Dermis microvascular lymphatic vessel endothelial cell (primary cell): ENCODE data around the gene BAG5. TPM values are rescaled to one million over a fixed set of nuclear protein-coding genes. Genes with fewer than 3 reads are reported as not detected.

ENCODE experiments used
- DNase-seq, 2 donors: peaks; one replicate each; pipeline versions ENCODE4 v3.0.0 to v3.0.0-alpha.2; 2010; ENCODE audit warnings: low read depth in 2 of 2
- total RNA-seq: library from RNA; depleted of rRNA; stranded (reverse); fragments of >200 nt; gene quantifications from 2 replicates; pipeline ENCODE4 v1.2.1, GENCODE V29; 2014

BAG5 gene
- total RNA-seq, 1 donor from 2014 or later, result 26.8 TPM

DNA sequence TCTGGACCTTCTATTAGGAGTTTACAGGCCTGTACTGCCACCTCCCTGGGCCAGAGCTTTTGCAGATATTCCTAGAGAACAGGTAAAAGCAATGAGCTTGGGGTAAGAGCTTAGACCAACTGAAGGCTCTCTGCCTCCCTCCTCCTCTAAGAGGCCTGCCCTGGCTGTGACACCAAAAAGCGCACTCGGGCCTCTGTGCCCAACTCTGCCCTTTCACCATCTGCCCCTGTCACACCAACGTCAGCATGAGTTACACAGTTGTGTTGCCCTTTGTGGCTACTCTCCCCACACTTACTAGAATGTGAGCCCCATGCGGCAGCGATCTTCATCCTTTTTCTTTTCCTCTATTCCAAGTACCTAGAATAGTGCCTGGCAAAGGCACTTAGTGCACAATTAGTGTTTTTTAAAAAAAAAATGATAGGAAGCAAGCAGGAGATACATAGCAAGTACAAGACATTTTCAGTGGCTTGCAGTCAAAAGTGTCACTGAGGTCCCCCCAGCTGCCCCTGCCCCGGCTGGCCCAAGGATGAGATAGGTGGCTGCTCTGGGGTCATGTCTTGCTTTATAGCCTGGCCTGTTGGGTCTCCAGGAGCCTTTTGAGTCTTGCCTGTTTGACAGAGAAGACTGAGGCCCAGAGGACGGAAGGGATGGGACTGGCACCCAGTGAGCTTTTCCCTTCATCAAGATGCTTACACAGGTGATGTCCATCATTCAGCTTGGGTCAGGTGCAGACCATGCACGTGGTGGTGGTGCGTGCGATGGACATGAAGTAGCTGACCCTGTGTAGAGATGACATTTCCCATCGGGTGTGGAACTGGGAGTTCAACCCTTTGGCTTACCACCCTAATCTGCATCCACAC lies 52.4 kb downstream of the BAG5 start:
- DNase-seq, result no peak

DNA sequence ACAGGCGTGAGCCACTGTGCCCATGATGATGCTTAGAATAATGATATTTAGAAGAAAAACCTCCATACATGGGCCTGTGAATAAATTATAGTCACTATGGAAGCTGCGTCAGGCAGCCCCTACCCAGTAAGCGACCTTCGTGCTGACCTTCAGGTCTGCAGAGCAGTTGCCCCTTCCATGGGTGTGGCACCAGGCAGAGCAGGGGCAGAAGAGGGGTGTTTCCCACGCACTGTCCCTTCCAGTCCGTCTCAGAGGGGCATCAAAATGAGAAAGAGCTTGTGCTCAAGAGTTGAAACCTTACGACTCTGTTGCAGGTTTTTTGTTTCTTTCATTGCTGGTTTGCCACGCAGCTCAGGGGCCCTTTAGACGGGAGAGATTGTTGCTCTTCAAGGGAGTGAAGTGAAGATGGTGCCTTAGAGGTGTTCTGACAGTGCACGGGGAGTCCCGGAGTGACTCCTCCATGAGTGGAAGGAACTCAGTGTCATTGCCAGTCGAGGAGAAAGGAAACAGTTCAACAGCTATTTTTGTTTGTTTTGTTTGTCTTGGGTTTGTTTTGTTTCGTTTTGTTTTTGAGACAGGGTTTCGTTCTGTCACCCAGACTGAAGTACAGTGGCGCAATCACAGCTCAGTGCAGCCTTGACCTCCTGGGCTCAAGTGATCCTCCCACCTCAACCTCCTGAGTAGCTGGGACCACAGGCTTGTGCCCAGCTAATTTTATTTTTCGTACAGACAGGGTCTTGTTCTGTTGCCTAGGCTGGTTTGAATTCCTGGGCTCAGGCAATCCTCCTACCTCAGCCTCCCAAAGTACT lies 53.7 kb downstream of the BAG5 start:
- no peak for DNase-seq

DNA sequence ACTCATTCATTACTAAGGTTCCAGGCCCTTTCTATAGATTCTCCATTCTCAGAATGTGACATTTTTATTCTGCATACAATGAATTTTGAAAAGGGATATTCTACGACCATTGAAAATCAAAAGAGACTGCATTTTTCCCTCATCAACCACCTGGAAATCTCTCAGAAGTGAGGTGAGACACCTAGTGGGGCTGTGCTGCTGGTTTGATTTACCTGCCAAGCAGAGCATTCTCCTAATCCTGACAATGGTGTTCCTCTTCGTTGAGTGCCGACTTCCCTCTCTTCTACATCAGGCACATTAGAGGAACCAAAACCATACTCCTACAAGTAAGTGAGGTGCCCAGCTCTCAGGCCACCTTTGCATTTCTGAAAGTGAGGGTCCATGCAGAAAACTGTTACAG lies 54.7 kb downstream of the BAG5 start:
- DNase-seq, result no peak

Other genes starting within 250 kb of the BAG5 start
- 78.9 and 79.6 TPM in 2 replicates for gene EIF5, start 228.4 kb downstream of the BAG5 start, total RNA-seq
- gene MARK3, start 177.2 kb downstream of the BAG5 start, total RNA-seq, result 40.4 and 49.2 TPM in 2 replicates
- 3.0 and 4.0 TPM in 2 replicates for gene CKB, start 39.8 kb downstream of the BAG5 start, total RNA-seq
- gene TRMT61A, start 33.5 kb downstream of the BAG5 start, total RNA-seq, result 3.7 and 8.2 TPM in 2 replicates
- gene COA8, start 303 bp upstream of the BAG5 start, total RNA-seq, result 14.3 and 24.0 TPM in 2 replicates
- gene KLC1, start 66.6 kb upstream of the BAG5 start, total RNA-seq, result 114 and 162 TPM in 2 replicates
- 10.0 and 11.0 TPM in 2 replicates for gene XRCC3, start 152.8 kb upstream of the BAG5 start, total RNA-seq
- gene ZFYVE21, start 153.2 kb upstream of the BAG5 start, total RNA-seq, result 58.0 and 101 TPM in 2 replicates